T-helper 1 cell treated with Interleukin-12 subunit alpha and Interleukin-12 subunit beta and Interleukin-4 antibody, amounts not matched to agents 30 ng/mL and 1 ng/mL, for 36 hours (primary cell): Measurements from ENCODE around the gene ASB16. TPM values are rescaled to one million over a fixed set of nuclear protein-coding genes. Genes with fewer than 3 reads are reported as not detected.

Experiments
- intact Hi-C: fragments of 100-400 bp; cut with micrococcal nuclease; formaldehyde crosslinking; loops from one replicate; pipeline ENCODE4 v1.15.1; 2024
- total RNA-seq: library from RNA; stranded (reverse); gene quantifications from 2 replicates; pipeline ENCODE4 v1.2.3, GENCODE V29; 2022

ASB16 gene
- total RNA-seq, 1 donor from 2014 or later, result not detected

DNA sequence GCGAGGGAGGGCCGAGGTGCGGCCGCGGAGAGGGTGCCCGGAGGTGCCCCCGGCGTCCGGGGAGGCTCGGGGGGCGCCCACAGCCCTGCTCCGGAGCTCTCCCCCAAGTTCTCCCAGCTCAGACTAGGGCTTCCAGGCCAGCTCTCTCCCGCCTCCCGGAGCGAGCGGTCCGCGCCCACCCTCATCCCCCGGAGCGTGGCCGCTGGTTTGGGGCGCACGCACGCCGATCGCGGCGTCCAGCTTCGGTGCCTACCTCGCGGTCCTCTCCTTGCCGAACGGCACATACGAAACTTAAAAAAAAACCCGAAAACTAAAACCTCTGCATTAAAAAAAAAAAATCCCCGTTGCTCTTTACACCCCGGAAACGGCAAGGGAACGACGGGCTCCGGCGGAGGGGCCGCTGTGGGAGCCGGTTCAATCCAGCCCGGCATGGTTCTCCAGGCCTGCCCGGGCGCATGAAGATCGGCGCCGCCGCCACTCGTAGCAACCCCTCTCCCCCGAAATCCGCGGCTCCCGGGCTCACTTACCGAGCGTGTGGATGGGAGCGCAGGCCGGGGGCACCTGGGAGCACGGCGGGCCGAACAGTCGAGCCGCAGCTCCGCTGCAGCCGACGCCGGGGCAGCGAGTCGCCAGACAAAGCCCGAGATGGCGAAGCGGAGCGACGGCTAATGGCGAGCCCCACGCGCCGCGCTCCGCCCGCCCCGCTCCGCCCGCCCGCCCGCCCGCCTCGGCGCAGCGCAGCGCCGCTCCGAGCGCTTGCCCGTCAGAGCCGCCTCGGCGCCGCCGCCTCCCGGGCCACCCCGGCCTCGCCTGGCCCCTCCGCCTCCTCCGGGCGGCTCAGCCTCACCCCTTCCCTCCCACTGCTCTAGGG lies 49.9 kb downstream of the ASB16 start:
- intact Hi-C loops, result loop anchor here (1.0 to 5.0 kb wide), 6 partner anchors 26 to 293 kb away; partner anchors contain the start of genes GPATCH8, RUNDC3A, SLC25A39 and TMUB2

DNA sequence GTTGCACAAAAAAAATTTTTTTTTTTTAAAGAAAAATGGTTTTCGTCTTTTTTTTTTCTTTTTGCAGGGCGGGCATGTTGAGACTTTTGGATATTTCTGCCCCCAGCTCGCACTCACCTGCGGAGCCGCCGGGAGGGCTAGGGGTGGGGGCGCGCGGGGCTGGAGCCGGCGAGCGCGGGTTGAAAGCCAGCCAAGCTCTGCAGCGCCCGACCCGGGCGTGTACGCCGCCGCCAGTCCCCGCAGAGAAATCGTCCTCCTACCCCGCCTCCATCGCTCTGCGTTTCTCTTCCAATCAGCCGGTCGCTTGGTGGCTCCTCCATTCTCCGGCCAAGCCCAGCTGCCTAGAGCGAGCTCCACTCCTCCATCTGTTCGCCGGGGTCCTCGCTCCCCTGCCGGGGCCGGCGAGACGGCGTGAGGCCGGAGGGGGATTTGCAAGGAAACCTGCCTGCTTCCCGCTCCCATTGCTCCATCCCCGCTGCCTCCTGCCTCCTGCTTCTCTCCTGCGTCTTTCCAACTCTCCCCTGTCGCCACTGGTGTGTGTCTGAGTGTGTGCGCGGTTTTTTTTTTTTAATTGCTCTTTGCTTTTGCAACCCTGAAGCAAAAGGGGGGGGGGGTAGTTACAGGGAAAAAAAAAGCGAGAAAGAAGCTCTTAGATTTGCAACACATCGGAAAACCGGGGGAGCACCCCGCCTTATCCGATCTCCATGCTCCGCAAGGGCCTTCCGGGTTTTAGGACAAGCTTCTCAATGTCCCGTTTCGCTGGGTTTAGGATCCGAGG lies 50.8 kb downstream of the ASB16 start:
- intact Hi-C loops, result loop anchor here (1.0 to 5.0 kb wide), 6 partner anchors 25 to 294 kb away; partner anchors contain the start of genes GPATCH8, RUNDC3A, SLC25A39 and TMUB2

DNA sequence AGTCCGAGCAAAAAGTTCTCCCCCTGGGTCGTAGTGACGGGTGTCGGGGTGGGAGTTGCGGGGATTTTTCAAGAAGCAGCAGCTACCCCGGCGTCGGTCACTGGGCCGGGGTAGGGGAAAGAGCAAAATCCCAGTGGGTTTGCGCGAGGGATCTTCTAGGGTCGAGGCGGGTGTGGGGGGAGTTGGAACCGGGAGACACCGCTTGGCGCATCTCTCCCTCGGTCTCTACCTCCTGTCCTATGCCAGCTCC lies 51.3 kb downstream of the ASB16 start:
- intact Hi-C loops, result loop anchor here (1.0 to 5.0 kb wide), 6 partner anchors 25 to 294 kb away; partner anchors contain the start of genes GPATCH8, RUNDC3A, SLC25A39 and TMUB2

GRCh38 chr17:44222112-44222869 lies 51.8 kb downstream of the ASB16 start:
- intact Hi-C loops, result loop anchor here (5.0 kb wide), 2 partner anchors 280 to 295 kb away; partner anchors contain the start of gene GPATCH8

- intact Hi-C loops, result loop anchor here (5.0 kb wide), 2 partner anchors 279 to 296 kb away; partner anchors contain the start of gene GPATCH8
Measured at GRCh38 chr17:44223541-44224071, 53.1 kb downstream of the ASB16 start.

Other genes with a start within 250 kb of the ASB16 start
- gene PPY, start 228.2 kb upstream of the ASB16 start, total RNA-seq, result not detected in 2 replicates
- not detected in 2 replicates for gene PYY, start 216.8 kb upstream of the ASB16 start, total RNA-seq
- 0.51 and 0.68 TPM in 2 replicates for gene NAGS, start 166.1 kb upstream of the ASB16 start, total RNA-seq
- gene TMEM101, start 155.7 kb upstream of the ASB16 start, total RNA-seq, result 31.8 and 33.6 TPM in 2 replicates
- 65.9 and 66.4 TPM in 2 replicates for gene LSM12, start 104.0 kb upstream of the ASB16 start, total RNA-seq
- gene G6PC3, start 100.0 kb upstream of the ASB16 start, total RNA-seq, result 20.2 and 23.4 TPM in 2 replicates
- 13.5 and 15.0 TPM in 2 replicates for gene HDAC5, start 47.1 kb upstream of the ASB16 start, total RNA-seq
- 11.1 and 12.4 TPM in 2 replicates for gene HROB, start 28.8 kb upstream of the ASB16 start, total RNA-seq
- gene TMUB2, start 16.3 kb downstream of the ASB16 start, total RNA-seq, result 28.4 and 33.2 TPM in 2 replicates
- 122 and 128 TPM in 2 replicates for gene ATXN7L3, start 29.2 kb downstream of the ASB16 start, total RNA-seq
- gene UBTF, start 49.0 kb downstream of the ASB16 start, total RNA-seq, result 169 and 175 TPM in 2 replicates
- gene SLC4A1, start 97.4 kb downstream of the ASB16 start, total RNA-seq, result not detected in 2 replicates
- gene RUNDC3A, start 137.9 kb downstream of the ASB16 start, total RNA-seq, result 0.56 and 0.64 TPM in 2 replicates
- gene SLC25A39, start 154.1 kb downstream of the ASB16 start, total RNA-seq, result 116 and 123 TPM in 2 replicates
- gene GRN, start 174.6 kb downstream of the ASB16 start, total RNA-seq, result 58.0 and 65.5 TPM in 2 replicates
- gene FAM171A2, start 193.1 kb downstream of the ASB16 start, total RNA-seq, result 0.15 TPM in 1 of 2 replicates, not detected in the other
- gene ITGA2B, start 218.9 kb downstream of the ASB16 start, total RNA-seq, result 0.39 and 0.95 TPM in 2 replicates